ENCODE data around the gene NARF.

NARF gene

GRCh38 chr17:82433560-82434215, 24.9 kb upstream of the NARF start:
- DNase-seq (ENCODE audit: low spot score), result no peak

- DNase-seq (ENCODE audit: low spot score), result no peak
These were observed 24.4 kb upstream of the NARF start for GRCh38 chr17:82434216-82434565.

DNA sequence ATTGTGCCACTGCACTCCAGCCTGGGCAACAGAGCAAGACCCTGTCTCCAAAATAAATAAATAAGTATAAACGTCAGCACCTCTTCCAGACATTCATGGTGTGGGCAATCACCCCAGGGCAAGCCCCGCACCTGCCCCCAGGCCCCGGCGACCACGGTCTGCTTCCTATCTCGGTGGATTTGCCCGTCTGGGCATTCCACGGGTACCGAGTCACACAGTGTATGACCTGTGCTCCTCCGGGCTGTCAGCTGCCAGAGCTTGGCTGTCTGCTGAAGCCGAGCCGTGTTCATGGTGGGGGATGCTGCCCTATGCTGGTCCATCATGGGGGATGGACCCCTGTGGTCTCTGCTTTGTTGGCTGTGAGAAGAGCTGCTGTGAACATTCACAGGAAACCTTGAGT, 23.4 kb upstream of the NARF start:
- DNase-seq (ENCODE audit: low spot score), result no peak

- no peak for DNase-seq (ENCODE audit: low spot score)
These were observed 22.6 kb upstream of the NARF start for GRCh38 chr17:82435601-82436583.

DNA sequence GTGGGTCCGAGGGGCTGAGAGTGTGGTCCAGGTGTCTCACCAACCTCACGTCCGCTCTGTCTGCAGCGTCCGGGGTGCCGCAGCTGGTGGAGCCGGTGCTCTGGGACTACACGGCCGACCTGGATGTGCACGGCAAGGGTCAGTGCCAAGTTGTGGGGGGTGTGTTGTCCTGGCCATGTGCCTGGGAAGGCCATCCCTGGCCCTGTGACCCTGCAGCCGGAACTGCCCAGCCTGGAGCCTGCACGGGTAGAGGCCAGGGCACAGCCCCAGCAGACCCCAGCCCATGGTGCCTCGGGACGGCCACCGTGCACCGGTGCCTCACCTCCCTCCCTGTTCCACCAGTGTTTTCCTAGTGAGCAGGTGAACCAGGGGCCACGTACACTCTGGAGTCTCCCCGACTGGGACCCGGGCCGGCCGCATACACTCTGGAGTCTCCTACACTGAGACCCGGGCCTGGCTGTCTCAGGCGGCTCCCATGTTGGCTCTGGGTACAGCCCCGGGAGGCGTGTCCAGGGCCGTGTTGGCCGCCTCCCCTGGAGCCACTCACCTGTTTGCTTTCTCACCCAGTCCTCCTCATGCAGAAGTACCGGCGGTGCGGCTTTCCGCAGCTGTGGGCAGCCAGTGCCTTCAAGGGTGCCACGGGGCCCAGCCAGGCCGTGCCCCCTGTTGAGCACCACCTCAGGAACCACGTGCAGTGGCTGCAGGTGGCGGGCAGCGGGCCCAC, 21.8 kb upstream of the NARF start:
- DNase-seq (ENCODE audit: low spot score), result no peak

GRCh38 chr17:82437325-82437668, 21.2 kb upstream of the NARF start:
- DNase-seq (ENCODE audit: low spot score), result no peak

DNA sequence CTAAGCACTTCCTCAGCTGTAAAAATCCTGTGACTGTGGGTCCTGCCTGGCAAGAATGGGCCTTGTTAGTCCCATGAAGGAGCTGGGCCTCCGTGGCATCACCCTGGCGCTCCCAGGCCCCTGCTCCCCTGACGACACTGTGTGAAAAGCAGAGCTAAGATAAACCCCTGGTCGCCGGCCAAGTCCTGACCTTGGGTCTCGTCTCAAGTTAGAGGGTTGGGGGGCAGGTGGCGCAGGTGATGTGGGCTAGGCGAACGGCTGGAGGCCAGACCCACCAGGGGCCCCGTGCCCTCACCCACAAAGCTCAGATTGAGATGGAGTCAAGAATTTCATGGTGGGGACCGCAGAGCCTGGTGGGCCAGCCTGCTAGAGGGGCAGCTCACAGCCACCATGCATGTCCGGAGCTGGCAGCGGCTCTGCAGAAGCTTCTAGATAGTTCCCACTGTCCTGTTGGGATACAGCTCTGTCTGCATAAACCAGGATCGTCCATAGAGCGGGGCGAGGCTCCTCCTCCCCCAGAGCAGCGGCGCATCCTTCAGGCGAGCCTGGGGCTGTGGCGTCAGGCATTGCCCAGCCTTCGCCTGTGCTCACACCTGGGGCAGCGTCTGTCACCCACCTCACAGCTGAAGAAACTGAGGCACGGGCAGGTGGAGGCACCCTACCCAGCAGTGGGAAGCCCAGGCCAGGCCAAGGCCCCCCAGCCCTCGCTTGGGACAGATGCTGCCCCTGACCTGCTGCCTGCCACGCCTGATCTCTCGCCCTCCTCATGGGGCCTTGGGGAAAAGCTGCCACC, 19.9 kb upstream of the NARF start:
- no peak for DNase-seq (ENCODE audit: low spot score)

DNA sequence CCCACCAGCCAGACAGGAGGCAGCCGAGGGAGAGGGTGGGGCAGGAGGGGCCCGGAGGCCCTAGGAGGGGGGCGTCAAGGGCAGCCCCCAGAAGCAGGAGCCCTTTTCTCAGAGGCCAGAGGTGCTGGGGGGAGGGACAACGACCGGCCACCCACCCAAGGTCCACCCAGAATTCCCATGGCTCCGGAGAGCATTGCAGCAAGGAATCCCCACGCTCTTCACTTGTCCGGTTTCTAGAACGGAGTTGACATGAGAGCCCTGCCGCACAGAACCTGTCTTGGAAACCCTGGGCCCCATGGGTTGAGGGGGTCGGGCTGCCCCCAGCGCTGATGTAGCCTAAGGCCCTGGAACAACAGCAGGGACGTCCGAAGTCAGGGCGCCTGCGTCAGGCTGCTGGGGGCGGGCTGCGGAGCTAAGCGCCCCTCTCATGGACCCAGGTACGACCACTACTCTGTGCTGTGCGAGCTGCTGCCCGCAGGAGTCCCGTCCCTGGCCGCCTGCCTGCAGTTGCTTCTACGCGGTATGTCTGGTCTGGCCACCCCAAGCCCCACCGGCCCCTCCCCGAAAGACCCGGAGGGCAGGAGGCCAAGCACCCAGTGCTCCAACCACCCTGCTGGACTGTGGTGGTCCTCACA, 19.2 kb upstream of the NARF start:
- DNase-seq (ENCODE audit: low spot score), result no peak

GRCh38 chr17:82439829-82440365, 18.6 kb upstream of the NARF start:
- no peak for DNase-seq (ENCODE audit: low spot score)

DNA sequence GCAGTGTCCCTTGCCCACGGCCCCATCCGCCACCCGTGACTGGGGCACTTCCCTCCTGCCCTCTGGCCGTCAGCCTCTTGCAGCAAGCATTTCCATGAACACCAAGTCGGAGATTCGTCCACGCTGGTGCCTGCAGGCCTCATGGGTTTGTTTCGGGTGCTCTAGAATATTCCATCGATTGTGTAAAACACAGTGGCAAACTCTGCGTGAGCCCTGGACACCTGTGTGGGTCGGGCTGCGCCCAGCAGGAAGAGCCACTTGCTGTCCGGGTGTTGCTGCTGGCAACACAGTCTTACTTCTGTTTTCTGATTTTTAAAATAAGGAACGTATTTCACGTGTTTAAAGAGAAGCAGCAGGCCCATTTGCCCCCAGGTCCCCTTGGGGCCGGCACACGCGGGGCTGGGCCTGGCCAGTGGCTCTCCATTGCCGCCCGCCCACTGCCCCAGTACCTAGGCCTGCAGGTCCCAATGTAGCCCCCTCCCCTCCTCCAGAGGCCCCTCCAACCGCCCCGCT, 18.0 kb upstream of the NARF start:
- DNase-seq (ENCODE audit: low spot score), result no peak

- no peak for DNase-seq (ENCODE audit: low spot score)
These were observed 17.4 kb upstream of the NARF start for GRCh38 chr17:82440991-82441627.

DNA sequence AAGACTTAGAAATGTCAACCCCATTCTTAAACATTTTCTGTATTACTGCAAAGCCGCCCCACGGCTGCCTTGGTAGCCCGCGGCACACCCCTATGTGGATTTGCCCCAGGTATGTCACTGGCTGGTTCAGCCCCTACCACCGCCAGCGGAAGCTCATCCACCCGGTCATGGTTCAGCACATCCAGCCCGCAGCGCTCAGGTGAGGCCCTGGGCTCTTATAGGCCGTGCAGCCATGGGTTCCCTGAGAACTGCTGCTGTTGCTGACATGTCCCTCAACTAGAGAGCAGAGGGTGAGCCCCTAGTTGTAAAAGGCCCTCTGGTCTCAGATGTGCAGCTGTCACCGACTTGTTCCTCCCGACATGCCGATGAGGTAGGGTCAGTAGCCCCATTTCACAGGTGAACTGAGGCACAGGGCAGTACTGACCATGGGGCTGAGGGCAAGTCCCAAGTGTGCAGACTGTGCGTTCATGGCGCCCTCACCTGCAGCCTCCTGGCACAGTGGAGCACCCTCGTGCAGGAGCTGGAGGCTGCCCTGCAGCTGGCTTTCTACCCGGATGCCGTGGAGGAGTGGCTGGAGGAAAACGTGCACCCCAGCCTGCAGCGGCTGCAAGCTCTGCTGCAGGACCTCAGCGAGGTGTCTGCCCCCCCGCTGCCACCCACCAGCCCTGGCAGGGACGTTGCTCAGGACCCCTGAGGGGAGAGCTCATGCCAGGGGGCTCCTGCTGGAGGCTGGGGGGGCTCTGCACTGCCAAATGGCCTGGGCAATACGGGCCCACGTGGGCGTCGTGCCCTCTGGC, 16.7 kb upstream of the NARF start:
- DNase-seq (ENCODE audit: low spot score), result no peak

- no peak for DNase-seq (ENCODE audit: low spot score)
These were observed 15.7 kb upstream of the NARF start for GRCh38 chr17:82442643-82443464.

- no peak for DNase-seq (ENCODE audit: low spot score)
These were observed 14.9 kb upstream of the NARF start for GRCh38 chr17:82443465-82444283.

GRCh38 chr17:82444284-82444893, 14.2 kb upstream of the NARF start:
- no peak for DNase-seq (ENCODE audit: low spot score)

DNA sequence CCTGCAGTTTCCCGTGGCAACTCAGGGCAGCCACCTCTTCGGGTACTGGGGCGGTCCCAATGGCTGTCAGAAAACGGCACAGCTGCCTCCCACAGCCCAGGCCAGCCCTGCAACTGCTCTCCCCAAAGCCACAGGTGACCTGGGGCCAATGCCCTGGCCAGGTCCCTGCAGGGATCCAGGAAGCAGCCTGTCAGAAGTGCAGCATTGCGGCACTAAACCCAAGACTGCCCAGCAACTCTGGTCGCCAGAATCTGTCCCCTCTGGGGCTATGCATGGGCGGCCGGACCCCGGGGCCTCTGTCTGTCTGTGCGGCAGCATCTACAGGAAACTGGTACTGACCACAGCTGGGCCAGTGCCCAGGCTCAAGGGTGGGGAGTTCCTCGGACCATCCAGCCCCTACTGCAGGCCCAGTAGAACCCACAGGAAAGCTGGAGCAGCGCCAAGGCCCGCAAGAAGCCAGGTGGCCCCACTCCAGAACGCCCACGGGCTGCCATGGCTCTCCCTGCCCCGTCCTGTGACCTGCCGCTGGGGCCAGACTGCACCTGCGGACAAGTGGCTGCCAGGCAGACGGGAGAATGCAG, 13.5 kb upstream of the NARF start:
- no peak for DNase-seq (ENCODE audit: low spot score)

- no peak for DNase-seq (ENCODE audit: low spot score)
These were observed 13.0 kb upstream of the NARF start for GRCh38 chr17:82445542-82445941.
